GM18507 (cell line): ENCODE measurements around the gene CINP.

Experiments used
- DNase-seq: peaks from one replicate; pipeline ENCODE4 v3.0.0; 2011; ENCODE audit warnings: low read depth; ENCODE audit not compliant: insufficient read length; ENCODE audit errors: extremely low spot score
- FAIRE-seq: peaks from 2 replicates; lab custom pipeline; 2011; peaks lifted over from hg19 to GRCh38; lab: Jason Lieb, UNC

The CINP gene

DNA sequence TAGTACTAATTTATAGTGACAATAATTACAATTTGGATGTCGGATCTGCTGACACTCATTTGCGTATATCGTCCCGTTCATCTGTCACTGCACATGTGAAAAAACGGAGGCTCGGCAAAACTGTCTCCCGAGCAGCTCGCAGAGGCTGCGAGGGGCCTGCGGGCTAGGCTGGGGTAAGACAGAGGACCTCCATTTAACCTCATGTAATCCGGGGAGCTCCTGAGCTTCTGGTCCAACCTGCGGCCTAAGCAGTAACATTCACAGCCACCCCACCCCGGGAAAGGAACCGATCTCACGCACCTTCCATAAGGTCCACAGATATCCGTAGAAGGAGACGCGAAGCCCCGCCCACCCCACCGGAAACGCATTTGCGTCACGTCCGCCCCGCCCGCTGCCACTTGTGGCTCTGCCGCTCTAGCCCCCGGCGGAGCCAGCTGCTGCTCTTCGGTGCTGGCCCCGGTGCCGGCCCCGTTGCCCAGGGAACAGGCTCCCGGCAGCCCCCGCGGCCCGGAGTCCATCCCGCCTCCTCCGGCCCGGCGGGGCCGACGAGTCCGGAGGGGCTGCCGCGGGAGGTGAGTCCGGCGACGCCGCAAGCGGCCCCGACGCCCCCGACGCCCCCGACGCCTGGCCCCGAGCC lies at the start of gene CINP, which contains the start of gene TECPR2:
CINP (minus strand) TSS at position 346 of the 637 bp plus-strand sequence; CDS start at position 307, 39 bp downstream.
TECPR2 (plus strand) TSS at position 397 of the 637 bp plus-strand sequence. CDS start 13,781 bp downstream, outside the sequence.
- peak; percentile 87 for DNase-seq
- FAIRE-seq, result peak; percentile 93

DNA sequence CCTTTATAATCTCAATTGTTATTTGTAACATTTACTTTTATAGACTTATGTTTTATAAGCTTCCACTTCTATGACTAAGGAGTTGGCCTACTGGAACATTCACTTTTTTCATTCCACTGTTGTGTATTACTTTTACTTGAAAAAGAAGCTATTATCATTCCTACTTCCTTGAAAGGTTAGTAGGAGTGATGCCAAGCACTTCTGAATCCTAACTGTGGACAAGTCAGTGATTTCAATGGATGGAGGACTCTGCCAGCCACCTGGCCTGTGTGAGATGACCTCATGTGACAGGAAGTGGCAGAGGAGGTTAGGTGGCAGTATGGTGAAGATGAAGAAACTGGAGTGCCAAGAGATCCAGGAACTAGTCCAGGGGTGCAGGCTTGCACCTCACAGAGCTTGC lies 46.0 kb upstream of the CINP start:
- no peak for FAIRE-seq
- DNase-seq, result no peak

GRCh38 chr14:102407258-102407657 lies 44.6 kb upstream of the CINP start:
- FAIRE-seq, result no peak

DNA sequence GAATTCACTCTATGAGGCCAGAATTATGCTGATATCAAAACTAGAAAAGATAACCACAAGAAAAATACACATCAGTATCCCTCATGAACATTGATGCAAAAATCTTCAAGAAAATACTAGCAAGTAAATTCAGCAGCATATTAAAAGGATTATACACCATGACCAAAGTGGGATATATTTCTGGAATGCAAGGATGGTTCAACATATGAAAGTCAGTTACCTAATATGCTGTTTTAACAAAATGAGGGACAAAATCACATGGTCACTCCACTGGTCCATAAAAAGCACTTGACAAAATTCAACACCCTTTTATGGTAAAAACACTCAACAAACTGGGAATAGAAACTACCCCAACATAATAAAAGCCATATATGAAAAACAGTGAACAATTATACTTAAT lies 40.3 kb upstream of the CINP start:
- DNase-seq (no peak), FAIRE-seq (no peak)

More at GRCh38 chr14:102407258-102407657, 44.6 kb upstream of the CINP start:
- DNase-seq, result no peak

DNA sequence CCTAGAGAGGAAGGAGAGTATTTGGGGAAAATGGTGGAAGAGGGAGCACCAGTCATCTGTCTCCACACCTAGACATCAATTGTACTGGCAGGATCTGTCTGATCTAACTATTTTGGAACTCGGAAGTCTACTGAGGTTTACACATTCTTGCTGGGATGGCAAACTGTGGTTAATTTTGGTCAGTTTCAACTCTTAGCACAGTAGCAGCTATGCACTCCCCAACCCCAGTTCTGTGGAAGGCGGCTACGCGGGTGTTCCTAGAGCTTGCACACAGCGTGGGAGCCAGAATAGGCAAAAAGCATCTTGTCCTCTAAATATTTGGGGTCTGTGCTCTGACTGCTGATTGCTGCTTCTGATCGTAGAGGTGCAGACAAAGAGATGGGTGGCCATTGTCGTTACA lies 33.8 kb upstream of the CINP start:
- DNase-seq (no peak), FAIRE-seq (no peak)

DNA sequence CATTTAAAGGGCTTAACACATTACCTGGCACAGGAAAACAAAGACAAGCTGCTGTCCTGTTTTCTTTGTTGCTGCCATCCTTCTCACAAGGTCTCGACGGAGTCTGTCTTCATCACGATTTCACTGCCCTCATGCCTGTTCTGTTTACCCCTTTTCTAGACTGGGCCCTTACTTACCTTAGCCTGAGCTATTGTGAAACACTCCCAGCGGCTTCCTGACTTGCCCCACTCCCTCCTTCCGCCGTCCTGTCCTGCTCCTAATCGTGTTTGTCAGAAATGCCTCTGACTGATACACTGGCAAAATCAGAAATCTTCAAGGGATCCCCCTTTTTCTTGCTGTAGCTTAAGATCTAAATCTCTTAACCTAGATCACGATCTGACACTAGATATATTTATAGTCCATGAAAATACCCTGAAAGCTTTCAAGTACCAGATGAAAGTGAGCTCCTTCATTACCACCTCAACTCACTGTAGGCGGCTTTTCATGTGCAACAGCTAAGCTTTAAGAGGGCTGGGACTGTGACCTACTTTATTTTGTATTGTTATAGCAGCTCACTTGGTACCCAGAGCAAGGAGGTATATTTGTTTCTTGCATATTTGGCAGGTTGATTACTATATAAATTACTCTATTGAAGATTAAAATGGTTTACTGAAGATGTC lies 32.2 kb upstream of the CINP start:
- FAIRE-seq (no peak), DNase-seq (no peak)

GRCh38 chr14:102392506-102392905 lies 29.8 kb upstream of the CINP start:
- FAIRE-seq (no peak), DNase-seq (no peak)

DNA sequence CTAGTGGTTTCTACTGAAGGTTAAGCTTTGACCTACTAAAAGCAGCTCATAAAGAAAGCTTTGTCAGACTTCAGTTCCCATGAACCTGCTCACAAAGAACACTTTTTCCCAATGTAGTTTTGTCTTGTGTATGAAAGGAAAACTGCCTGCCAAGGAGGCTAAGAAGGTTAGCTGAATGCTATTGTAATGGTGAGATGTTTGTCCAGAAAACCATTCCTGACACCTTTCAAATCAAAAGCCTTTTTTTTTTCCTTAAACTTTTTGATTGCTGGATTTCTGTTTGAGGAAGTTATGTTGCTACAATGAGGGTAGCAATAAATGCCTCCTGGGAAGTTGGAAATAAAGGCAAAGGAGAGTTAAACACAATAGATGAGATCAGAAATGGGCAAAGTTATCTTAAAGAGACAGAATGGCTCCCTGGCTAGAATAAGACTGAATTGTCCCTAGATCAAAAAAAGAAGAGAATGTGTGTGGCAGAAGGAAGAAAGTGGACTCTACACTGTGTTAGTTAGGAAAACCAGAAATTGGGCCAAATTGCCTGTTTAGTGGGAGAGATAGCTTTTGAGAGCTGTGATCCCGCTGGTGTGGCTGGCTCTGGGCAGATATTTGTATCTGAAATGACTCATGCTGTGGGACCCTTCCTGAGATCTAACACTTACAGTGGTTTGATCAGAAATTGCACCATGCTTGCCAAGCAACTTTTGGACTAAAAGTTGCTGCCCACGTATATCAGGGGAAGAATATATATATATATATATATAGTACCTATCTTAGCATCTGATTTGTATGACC lies 27.6 kb upstream of the CINP start:
- no peak for FAIRE-seq

GRCh38 chr14:102389246-102389645 lies 26.6 kb upstream of the CINP start:
- no peak for FAIRE-seq
- DNase-seq, result no peak

More for the DNA sequence above, 27.6 kb upstream of the CINP start:
- DNase-seq, result no peak

GRCh38 chr14:102387086-102387485 lies 24.4 kb upstream of the CINP start:
- no peak for DNase-seq
- FAIRE-seq, result no peak

- FAIRE-seq (no peak), DNase-seq (no peak)
These were observed 16.1 kb upstream of the CINP start for GRCh38 chr14:102378830-102379229.

- no peak for FAIRE-seq
- DNase-seq, result no peak
These were observed 15.0 kb upstream of the CINP start for GRCh38 chr14:102377696-102378095.

DNA sequence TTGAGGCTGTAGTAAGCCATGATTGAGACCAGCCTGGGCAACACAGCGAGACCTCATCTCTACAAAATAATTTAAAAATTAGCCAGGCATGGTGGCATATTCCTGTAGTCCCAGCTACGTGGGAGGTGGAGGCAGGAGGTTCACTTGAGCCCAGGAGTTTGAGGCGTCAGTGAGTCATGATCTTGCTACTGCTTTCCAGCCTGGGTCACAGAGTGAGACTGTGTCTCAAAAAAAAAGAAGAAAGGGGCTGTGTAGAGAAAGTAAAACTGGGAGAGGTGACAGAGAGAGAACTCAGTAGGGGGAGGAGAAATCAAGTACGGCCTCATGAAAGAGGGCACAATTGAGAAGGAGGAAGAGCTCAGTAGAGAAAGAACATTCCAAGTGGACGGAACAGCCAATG lies 12.4 kb upstream of the CINP start:
- no peak for DNase-seq
- no peak for FAIRE-seq

DNA sequence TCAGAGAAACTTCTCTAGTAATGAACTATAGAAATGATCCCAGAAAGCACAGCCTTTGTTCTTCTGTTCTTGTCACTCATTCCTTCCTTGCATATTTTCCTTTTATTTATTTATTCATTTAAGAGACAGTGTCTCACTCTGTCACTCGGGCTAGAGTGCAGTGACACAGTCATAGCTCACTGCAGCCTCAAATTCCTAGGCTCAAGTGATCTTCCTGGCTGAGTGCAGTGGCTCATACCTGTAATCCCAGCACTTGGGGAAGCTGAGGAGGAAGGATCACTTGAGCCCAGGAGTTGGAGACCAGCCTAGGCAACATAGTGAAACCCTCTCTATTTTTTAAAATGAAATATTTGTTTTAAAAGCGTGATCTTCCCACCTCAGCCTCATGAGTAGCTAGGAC lies 11.6 kb upstream of the CINP start:
- FAIRE-seq (no peak), DNase-seq (no peak)

- FAIRE-seq, result peak; percentile 77
- no peak for DNase-seq
These were observed 10.4 kb upstream of the CINP start for GRCh38 chr14:102373110-102373509.

GRCh38 chr14:102371361-102371760 lies 8.7 kb upstream of the CINP start:
- FAIRE-seq (no peak), DNase-seq (no peak)

GRCh38 chr14:102370305-102370809 lies 7.7 kb upstream of the CINP start:
- DNase-seq (no peak), FAIRE-seq (no peak)

- FAIRE-seq (no peak), DNase-seq (no peak)
These were observed 673 bp upstream of the CINP start for GRCh38 chr14:102363182-102363943.

DNA sequence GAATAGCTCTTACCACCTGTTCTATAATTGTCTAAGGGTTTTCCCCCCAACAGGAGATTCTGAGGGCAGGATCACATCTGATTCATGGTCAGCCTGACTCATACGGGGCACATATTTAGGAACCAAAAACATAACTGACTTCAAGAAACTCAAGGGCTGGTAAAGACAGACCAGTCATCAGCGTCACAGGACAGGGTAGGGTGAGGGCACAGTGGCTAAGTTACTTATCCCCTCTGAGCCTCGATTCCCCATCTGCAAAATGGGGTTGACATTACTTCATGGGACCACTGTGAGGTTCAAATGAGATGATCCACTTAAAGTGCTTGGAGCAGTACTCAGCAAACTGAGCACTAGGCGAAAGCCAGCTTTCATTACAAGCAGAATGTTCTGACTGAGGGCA lies 606 bp downstream of the CINP start:
- FAIRE-seq (peak; percentile 56), DNase-seq (no peak)

GRCh38 chr14:102360388-102360787 lies 2.3 kb downstream of the CINP start:
- DNase-seq, result no peak
- FAIRE-seq, result no peak
